Measurements from ENCODE around the gene KLF1. TPM values are rescaled to one million over a fixed set of nuclear protein-coding genes. Genes with fewer than 3 reads are reported as not detected.

Gene KLF1
- total and polyA plus RNA-seq, 2 of the 13 experiments (the other 11 are each of a cell fraction or from before 2014, with no cell fraction given), result not detected

DNA sequence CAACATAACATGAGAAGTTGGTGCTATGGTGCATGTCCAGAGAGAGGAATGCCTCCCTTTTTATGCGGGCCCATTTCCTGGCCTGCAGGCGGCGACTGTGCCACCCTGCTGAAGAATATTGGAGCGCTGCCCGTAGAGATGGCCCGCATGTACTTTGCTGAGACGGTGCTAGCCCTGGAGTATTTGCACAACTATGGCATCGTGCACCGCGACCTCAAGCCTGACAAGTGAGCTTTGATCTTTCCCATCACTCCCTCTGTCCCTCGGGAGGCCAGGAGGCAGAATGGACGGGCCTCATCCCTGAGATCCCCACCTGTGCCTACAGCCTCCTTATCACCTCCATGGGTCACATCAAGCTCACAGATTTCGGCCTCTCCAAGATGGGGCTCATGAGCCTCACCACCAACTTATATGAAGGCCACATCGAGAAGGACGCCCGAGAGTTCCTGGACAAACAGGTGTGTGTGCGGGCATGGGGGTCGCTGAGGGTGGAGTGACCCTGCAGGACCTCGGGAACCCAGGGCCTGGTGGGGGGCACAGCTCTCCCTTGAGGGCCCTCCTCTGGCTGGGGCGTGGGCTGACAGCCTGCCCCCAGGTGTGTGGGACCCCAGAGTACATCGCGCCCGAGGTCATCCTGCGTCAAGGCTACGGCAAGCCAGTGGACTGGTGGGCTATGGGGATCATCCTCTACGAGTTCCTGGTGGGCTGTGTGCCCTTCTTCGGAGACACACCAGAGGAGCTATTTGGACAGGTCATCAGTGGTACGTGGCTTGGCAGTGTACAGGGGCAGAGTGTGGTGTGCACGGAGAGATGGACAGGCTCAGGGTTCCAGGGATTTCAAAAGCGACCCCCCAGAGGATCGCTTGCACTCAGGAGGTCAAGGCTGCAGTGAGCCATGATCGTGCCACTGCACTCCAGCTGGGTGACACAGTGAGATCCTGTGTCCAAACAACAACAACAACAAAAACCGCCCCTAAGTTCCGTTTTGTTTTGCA, 22.0 kb downstream of the KLF1 start (continued):
- 0 out of 2 replicates have a peak, but pooled peaks have one; percentile 38 for TF ChIP-seq IRF2 (CRISPR knock-in tag; IDR thresholded peaks at IDR 0.05)
- TF ChIP-seq, protein P1, sequence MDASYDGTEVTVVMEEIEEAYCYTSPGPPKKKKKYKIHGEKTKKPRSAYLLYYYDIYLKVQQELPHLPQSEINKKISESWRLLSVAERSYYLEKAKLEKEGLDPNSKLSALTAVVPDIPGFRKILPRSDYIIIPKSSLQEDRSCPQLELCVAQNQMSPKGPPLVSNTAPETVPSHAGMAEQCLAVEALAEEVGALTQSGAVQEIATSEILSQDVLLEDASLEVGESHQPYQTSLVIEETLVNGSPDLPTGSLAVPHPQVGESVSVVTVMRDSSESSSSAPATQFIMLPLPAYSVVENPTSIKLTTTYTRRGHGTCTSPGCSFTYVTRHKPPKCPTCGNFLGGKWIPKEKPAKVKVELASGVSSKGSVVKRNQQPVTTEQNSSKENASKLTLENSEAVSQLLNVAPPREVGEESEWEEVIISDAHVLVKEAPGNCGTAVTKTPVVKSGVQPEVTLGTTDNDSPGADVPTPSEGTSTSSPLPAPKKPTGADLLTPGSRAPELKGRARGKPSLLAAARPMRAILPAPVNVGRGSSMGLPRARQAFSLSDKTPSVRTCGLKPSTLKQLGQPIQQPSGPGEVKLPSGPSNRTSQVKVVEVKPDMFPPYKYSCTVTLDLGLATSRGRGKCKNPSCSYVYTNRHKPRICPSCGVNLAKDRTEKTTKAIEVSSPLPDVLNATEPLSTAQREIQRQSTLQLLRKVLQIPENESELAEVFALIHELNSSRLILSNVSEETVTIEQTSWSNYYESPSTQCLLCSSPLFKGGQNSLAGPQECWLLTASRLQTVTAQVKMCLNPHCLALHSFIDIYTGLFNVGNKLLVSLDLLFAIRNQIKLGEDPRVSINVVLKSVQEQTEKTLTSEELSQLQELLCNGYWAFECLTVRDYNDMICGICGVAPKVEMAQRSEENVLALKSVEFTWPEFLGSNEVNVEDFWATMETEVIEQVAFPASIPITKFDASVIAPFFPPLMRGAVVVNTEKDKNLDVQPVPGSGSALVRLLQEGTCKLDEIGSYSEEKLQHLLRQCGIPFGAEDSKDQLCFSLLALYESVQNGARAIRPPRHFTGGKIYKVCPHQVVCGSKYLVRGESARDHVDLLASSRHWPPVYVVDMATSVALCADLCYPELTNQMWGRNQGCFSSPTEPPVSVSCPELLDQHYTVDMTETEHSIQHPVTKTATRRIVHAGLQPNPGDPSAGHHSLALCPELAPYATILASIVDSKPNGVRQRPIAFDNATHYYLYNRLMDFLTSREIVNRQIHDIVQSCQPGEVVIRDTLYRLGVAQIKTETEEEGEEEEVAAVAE (CRISPR knock-in tag; IDR thresholded peaks at IDR 0.05; ENCODE audit: borderline replicate concordance), result peak; percentile 61; the same call in 1 of the 2 replicates
- TF ChIP-seq, protein P2, sequence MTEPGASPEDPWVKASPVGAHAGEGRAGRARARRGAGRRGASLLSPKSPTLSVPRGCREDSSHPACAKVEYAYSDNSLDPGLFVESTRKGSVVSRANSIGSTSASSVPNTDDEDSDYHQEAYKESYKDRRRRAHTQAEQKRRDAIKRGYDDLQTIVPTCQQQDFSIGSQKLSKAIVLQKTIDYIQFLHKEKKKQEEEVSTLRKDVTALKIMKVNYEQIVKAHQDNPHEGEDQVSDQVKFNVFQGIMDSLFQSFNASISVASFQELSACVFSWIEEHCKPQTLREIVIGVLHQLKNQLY (CRISPR knock-in tag; IDR thresholded peaks at IDR 0.05), result 0 out of 2 replicates have a peak, but pooled peaks have one; percentile 12
- TF ChIP-seq, protein P3, sequence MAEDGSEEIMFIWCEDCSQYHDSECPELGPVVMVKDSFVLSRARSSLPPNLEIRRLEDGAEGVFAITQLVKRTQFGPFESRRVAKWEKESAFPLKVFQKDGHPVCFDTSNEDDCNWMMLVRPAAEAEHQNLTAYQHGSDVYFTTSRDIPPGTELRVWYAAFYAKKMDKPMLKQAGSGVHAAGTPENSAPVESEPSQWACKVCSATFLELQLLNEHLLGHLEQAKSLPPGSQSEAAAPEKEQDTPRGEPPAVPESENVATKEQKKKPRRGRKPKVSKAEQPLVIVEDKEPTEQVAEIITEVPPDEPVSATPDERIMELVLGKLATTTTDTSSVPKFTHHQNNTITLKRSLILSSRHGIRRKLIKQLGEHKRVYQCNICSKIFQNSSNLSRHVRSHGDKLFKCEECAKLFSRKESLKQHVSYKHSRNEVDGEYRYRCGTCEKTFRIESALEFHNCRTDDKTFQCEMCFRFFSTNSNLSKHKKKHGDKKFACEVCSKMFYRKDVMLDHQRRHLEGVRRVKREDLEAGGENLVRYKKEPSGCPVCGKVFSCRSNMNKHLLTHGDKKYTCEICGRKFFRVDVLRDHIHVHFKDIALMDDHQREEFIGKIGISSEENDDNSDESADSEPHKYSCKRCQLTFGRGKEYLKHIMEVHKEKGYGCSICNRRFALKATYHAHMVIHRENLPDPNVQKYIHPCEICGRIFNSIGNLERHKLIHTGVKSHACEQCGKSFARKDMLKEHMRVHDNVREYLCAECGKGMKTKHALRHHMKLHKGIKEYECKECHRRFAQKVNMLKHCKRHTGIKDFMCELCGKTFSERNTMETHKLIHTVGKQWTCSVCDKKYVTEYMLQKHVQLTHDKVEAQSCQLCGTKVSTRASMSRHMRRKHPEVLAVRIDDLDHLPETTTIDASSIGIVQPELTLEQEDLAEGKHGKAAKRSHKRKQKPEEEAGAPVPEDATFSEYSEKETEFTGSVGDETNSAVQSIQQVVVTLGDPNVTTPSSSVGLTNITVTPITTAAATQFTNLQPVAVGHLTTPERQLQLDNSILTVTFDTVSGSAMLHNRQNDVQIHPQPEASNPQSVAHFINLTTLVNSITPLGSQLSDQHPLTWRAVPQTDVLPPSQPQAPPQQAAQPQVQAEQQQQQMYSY (CRISPR knock-in tag; IDR thresholded peaks at IDR 0.05), result no peak
- 0 out of 2 replicates have a peak, but pooled peaks have one; percentile 35 for TF ChIP-seq ZNF264 (CRISPR knock-in tag; IDR thresholded peaks at IDR 0.05)
- TF ChIP-seq, protein P4, sequence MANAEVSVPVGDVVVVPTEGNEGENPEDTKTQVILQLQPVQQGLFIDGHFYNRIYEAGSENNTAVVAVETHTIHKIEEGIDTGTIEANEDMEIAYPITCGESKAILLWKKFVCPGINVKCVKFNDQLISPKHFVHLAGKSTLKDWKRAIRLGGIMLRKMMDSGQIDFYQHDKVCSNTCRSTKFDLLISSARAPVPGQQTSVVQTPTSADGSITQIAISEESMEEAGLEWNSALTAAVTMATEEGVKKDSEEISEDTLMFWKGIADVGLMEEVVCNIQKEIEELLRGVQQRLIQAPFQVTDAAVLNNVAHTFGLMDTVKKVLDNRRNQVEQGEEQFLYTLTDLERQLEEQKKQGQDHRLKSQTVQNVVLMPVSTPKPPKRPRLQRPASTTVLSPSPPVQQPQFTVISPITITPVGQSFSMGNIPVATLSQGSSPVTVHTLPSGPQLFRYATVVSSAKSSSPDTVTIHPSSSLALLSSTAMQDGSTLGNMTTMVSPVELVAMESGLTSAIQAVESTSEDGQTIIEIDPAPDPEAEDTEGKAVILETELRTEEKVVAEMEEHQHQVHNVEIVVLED (CRISPR knock-in tag; IDR thresholded peaks at IDR 0.05; ENCODE audit: borderline replicate concordance), result no peak
- TF ChIP-seq, protein P5, sequence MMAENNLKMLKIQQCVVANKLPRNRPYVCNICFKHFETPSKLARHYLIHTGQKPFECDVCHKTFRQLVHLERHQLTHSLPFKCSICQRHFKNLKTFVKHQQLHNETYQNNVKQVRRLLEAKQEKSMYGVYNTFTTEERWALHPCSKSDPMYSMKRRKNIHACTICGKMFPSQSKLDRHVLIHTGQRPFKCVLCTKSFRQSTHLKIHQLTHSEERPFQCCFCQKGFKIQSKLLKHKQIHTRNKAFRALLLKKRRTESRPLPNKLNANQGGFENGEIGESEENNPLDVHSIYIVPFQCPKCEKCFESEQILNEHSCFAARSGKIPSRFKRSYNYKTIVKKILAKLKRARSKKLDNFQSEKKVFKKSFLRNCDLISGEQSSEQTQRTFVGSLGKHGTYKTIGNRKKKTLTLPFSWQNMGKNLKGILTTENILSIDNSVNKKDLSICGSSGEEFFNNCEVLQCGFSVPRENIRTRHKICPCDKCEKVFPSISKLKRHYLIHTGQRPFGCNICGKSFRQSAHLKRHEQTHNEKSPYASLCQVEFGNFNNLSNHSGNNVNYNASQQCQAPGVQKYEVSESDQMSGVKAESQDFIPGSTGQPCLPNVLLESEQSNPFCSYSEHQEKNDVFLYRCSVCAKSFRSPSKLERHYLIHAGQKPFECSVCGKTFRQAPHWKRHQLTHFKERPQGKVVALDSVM (CRISPR knock-in tag; IDR thresholded peaks at IDR 0.05), result peak; percentile 96
- peak; percentile 37 for TF ChIP-seq HDAC1 (CRISPR knock-in tag; IDR thresholded peaks at IDR 0.05)
- TF ChIP-seq ZSCAN12 (CRISPR knock-in tag; IDR thresholded peaks at IDR 0.05), result no peak
- TF ChIP-seq ZNF644 (CRISPR knock-in tag; IDR thresholded peaks at IDR 0.05; ENCODE audit: low read depth), result no peak
- TF ChIP-seq RXRA (CRISPR knock-in tag; IDR thresholded peaks at IDR 0.05), result peak; percentile 73; the same call in 1 of the 2 replicates
- peak; percentile 55; the same call in 1 of the 2 replicates for TF ChIP-seq GATAD1 (CRISPR knock-in tag; IDR thresholded peaks at IDR 0.05)
- TF ChIP-seq PHF5A (CRISPR knock-in tag; IDR thresholded peaks at IDR 0.05; ENCODE audit: low read depth, unreplicated experiment), result no peak
- TF ChIP-seq ZIK1 (CRISPR knock-in tag; IDR thresholded peaks at IDR 0.05; ENCODE audit: borderline replicate concordance, low read depth), result 0 out of 2 replicates have a peak, but pooled peaks have one; percentile 47
- no peak for TF ChIP-seq ZNF749 (CRISPR knock-in tag; IDR thresholded peaks at IDR 0.05; ENCODE audit: borderline replicate concordance)
